Osteoblast (primary cell): ENCODE measurements around the gene ACER3. TPM values are rescaled to one million over a fixed set of nuclear protein-coding genes. Genes with fewer than 3 reads are reported as not detected.

Source experiments
- DNase-seq: peaks from one replicate; pipeline ENCODE4 v3.0.0; 2011; ENCODE audit warnings: low spot score, mixed read lengths; ENCODE audit not compliant: insufficient read length; ENCODE audit errors: missing footprints
- H2AFZ ChIP-seq: 2 replicates; pipeline ENCODE4 v1.6.0; 2011; ENCODE audit warnings: mild to moderate bottlenecking, low read length
- H3K27ac ChIP-seq: 2 replicates; pipeline ENCODE4 v1.5.1; 2011; ENCODE audit warnings: mild to moderate bottlenecking, low read depth, low read length, moderate library complexity
- H3K27me3 ChIP-seq: 2 replicates; pipeline ENCODE4 v1.6.0; 2012; ENCODE audit warnings: mild to moderate bottlenecking, control low read depth, inconsistent platforms, low read length, moderate library complexity; ENCODE audit not compliant: insufficient read depth
- H3K36me3 ChIP-seq: 2 replicates; pipeline ENCODE4 v1.5.1; 2011; ENCODE audit warnings: mild to moderate bottlenecking, low read length, control low read depth, moderate library complexity; ENCODE audit not compliant: insufficient read depth
- H3K4me1 ChIP-seq: 2 replicates; pipeline ENCODE4 v1.5.1; 2011; ENCODE audit warnings: mild to moderate bottlenecking, low read length, control low read depth, moderate library complexity; ENCODE audit not compliant: insufficient read depth
- H3K4me2 ChIP-seq: 2 replicates; pipeline ENCODE4 v1.6.0; 2011; ENCODE audit warnings: mild to moderate bottlenecking, low read length; ENCODE audit not compliant: insufficient read depth
- H3K4me3 ChIP-seq: fragments of 200-600 bp; sonication (generic); 3 replicates; pipeline ENCODE4 v1.5.1; 2012; ENCODE audit warnings: mild to moderate bottlenecking, low read length, inconsistent platforms; ENCODE audit not compliant: insufficient read depth
- H3K79me2 ChIP-seq: 2 replicates; pipeline ENCODE4 v1.6.0; 2012; ENCODE audit warnings: mild to moderate bottlenecking, low read length, control low read depth, inconsistent platforms; ENCODE audit not compliant: insufficient read depth
- H3K9me3 ChIP-seq: 2 replicates; pipeline ENCODE4 v1.5.1; 2011; ENCODE audit warnings: low read depth, low read length, control low read depth
- H4K20me1 ChIP-seq: 2 replicates; pipeline ENCODE4 v1.6.0; 2012; ENCODE audit warnings: mild to moderate bottlenecking, low read length, control low read depth; ENCODE audit not compliant: insufficient read depth
- CTCF ChIP-seq: IDR thresholded peaks from 2 replicates; pipeline ENCODE4 v1.5.1; 2011; ENCODE audit warnings: mild to moderate bottlenecking, low read depth, low read length, moderate library complexity; ENCODE audit errors: extremely low read depth
- total RNA-seq: library from RNA; depleted of rRNA; stranded (reverse); fragments of >200 nt; gene quantifications from 2 replicates; pipeline ENCODE4 v1.2.3, GENCODE V29; 2012

The ACER3 gene
- total RNA-seq, 1 donor = 9.8 TPM

DNA sequence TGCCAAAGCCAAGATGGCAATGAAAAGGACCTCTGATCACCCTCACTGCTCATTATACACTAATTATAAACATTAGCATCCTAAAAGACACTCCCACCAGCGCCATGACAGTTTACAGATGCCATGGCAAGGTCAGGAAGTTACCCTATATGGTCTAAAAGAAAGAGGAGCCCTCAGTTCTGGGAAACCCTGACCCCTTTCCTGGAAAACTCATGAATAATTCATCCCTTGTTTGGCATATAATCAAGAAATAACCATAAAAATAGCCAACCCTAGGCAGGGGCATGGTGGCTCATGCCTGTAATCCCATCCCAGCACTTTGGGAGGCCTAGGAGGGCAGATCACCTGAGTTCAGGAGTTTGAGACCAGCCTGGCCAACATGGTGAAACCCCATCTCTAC lies 193.4 kb downstream of the ACER3 start:
- no peak for DNase-seq
- H3K9me3 ChIP-seq = no peaks in the 10 kb centered on the region

GRCh38 chr11:77055101-77055561 lies 194.4 kb downstream of the ACER3 start:
- Histone ChIP-seq H3K4me2 (no peak overlapping the region), H2AFZ (no peak overlapping the region), H3K4me3 (no peak overlapping the region), H3K36me3 (no peaks in the 10 kb centered on the region), H3K27me3 (peaks cover 10% of the 10 kb centered on the region), H3K9me3 (no peaks in the 10 kb centered on the region), H3K79me2 (no peaks in the 10 kb centered on the region), H3K27ac (no peak overlapping the region), H3K4me1 (no peaks in the 10 kb centered on the region), H4K20me1 (no peaks in the 10 kb centered on the region)
- no peak for TF ChIP-seq CTCF
- no peak for DNase-seq

More for the DNA sequence above, 193.4 kb downstream of the ACER3 start:
- no peak overlapping the region for H2AFZ ChIP-seq
- H3K4me1 ChIP-seq = no peaks in the 10 kb centered on the region
- no peaks in the 10 kb centered on the region for H3K36me3 ChIP-seq
- no peak overlapping the region for H3K4me3 ChIP-seq
- TF ChIP-seq CTCF = no peak
- no peaks in the 10 kb centered on the region for H4K20me1 ChIP-seq
- no peaks in the 10 kb centered on the region for H3K79me2 ChIP-seq
- H3K27me3 ChIP-seq = peaks cover 5% of the 10 kb centered on the region
- H3K4me2 ChIP-seq = no peak overlapping the region
- no peak overlapping the region for H3K27ac ChIP-seq

DNA sequence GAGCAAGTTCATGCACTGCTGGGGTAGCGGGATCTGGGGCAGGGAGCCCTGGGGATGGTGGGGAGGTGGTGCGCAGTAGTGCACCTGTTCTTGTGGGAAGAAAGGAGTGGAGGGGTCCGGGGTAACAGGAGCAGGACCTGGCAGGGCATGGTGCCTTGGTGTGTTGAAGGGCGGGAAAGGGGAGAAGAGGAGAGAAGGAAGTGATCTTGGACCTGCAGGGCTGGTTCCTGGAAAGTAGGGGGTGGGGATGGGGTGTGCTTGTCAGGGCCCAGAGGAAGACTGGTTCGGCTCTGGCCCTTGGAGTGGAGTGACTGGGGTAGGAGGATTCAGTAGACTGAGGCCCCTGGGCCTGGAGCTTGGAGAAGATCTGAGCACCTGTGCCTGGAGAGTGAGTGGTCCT lies 195.2 kb downstream of the ACER3 start:
- no peak overlapping the region for H3K4me3 ChIP-seq
- no peak for DNase-seq
- TF ChIP-seq CTCF = no peak
- peaks cover 10% of the 10 kb centered on the region for H3K27me3 ChIP-seq
- H4K20me1 ChIP-seq = no peaks in the 10 kb centered on the region
- no peak overlapping the region for H2AFZ ChIP-seq
- no peaks in the 10 kb centered on the region for H3K79me2 ChIP-seq
- H3K4me2 ChIP-seq = no peak overlapping the region
- H3K27ac ChIP-seq = no peak overlapping the region
- H3K4me1 ChIP-seq = no peaks in the 10 kb centered on the region
- no peaks in the 10 kb centered on the region for H3K36me3 ChIP-seq
- H3K9me3 ChIP-seq = no peaks in the 10 kb centered on the region

GRCh38 chr11:77056814-77057402 lies 196.2 kb downstream of the ACER3 start:
- no peak for TF ChIP-seq CTCF
- no peak overlapping the region for H2AFZ ChIP-seq
- no peaks in the 10 kb centered on the region for H4K20me1 ChIP-seq
- H3K79me2 ChIP-seq = no peaks in the 10 kb centered on the region
- H3K9me3 ChIP-seq = no peaks in the 10 kb centered on the region
- no peak overlapping the region for H3K4me3 ChIP-seq
- no peak for DNase-seq
- no peak overlapping the region for H3K27ac ChIP-seq
- H3K4me2 ChIP-seq = no peak overlapping the region
- no peaks in the 10 kb centered on the region for H3K36me3 ChIP-seq
- peaks cover 10% of the 10 kb centered on the region for H3K27me3 ChIP-seq
- no peaks in the 10 kb centered on the region for H3K4me1 ChIP-seq
